Measurements from ENCODE around the gene EMILIN1. TPM values are rescaled to one million over a fixed set of nuclear protein-coding genes. Genes with fewer than 3 reads are reported as not detected.
A peak's percentile ranks its signal among the peaks of the same experiment; 100 is the strongest.

EMILIN1 gene
- total and polyA plus RNA-seq, 2 of the 8 experiments (the other 6 are each of a cell fraction or from before 2014, with no cell fraction given) = 1.9 to 3.0 TPM

DNA sequence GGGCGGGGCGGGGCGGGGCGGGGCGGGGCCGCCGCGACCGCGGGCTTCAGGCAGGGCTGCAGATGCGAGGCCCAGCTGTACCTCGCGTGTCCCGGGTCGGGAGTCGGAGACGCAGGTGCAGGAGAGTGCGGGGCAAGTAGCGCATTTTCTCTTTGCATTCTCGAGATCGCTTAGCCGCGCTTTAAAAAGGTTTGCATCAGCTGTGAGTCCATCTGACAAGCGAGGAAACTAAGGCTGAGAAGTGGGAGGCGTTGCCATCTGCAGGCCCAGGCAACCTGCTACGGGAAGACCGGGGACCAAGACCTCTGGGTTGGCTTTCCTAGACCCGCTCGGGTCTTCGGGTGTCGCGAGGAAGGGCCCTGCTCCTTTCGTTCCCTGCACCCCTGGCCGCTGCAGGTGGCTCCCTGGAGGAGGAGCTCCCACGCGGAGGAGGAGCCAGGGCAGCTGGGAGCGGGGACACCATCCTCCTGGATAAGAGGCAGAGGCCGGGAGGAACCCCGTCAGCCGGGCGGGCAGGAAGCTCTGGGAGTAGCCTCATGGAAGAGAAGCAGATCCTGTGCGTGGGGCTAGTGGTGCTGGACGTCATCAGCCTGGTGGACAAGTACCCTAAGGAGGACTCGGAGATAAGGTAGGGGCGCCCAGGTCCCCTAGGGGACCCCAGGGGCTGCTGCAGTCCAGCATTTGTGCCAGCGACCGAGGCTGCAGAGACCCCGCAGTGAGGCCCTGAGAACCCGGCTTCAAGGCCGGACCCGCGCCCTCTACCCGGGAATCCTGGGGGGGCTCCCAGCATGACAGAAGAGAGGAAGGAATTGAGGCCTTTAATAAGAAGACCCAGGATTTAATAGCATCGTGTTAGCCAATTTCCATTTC lies 8.5 kb downstream of the EMILIN1 start, which contains the start of gene KHK (continued):
- TF ChIP-seq HDAC2 (IDR thresholded peaks at IDR 0.05; ENCODE audit: borderline replicate concordance in 1 of 2, low read depth in 2 of 2, low read length in 2 of 2) (peak in 1 of 2 experiments; percentile 68; a peak in 2 of 4 replicates), CBX5 (IDR thresholded peaks at IDR 0.05; ENCODE audit: low read depth, low read length) (no peak), CHD2 (IDR thresholded peaks at IDR 0.05; ENCODE audit: low read length) (no peak), HDAC6 (IDR thresholded peaks at IDR 0.05; ENCODE audit: low read depth, low read length) (no peak), ASH2L (IDR thresholded peaks at IDR 0.05; ENCODE audit: low read length) (peak; percentile 17), KDM4A (IDR thresholded peaks at IDR 0.05; ENCODE audit: low read depth, low read length, severe bottlenecking) (peak; percentile 32), SIN3A (conservative IDR thresholded peaks at IDR 0.05 in 1 of 2, IDR thresholded peaks at IDR 0.05 in 1 of 2; ENCODE audit: low read depth in 1 of 2, low read length in 2 of 2) (peak; percentile 61 to 62; a peak in 2 of 4 replicates), TAF1 (IDR thresholded peaks at IDR 0.05; ENCODE audit: low read depth, low read length) (0 out of 2 replicates have a peak, but pooled peaks have one; percentile 26)

All from H1 (cell line).